Neural crest cell (in vitro differentiated cells): Measurements from ENCODE around the gene EIF3M. TPM values are rescaled to one million over a fixed set of nuclear protein-coding genes. Genes with fewer than 3 reads are reported as not detected.

Experiments
- DNase-seq: peaks from one replicate; pipeline ENCODE4 v3.0.0; 2021; ENCODE audit warnings: low read depth, mixed read lengths, low spot score
- H3K27ac Mint-ChIP-seq: one replicate; pipeline ENCODE4 v1.8.0; 2021; ENCODE audit warnings: mild to moderate bottlenecking, mixed read lengths; ENCODE audit not compliant: unreplicated experiment
- H3K27me3 Mint-ChIP-seq: 2 replicates; pipeline ENCODE4 v1.8.0; 2021; ENCODE audit warnings: low read depth, mild to moderate bottlenecking, mixed read lengths
- H3K36me3 Mint-ChIP-seq: 2 replicates; pipeline ENCODE4 v1.8.0; 2021; ENCODE audit warnings: low read depth, mild to moderate bottlenecking, mixed read lengths
- H3K4me1 Mint-ChIP-seq: 2 replicates; pipeline ENCODE4 v1.8.0; 2021; ENCODE audit warnings: mixed read lengths
- H3K4me3 Mint-ChIP-seq: one replicate; pipeline ENCODE4 v1.8.0; 2021; ENCODE audit warnings: mild to moderate bottlenecking, mixed read lengths
- H3K9me3 Mint-ChIP-seq: 2 replicates; pipeline ENCODE4 v1.8.0; 2021; ENCODE audit warnings: mixed read lengths
- total RNA-seq: library from RNA; stranded (reverse); gene quantifications from 2 replicates; pipeline ENCODE4 v1.2.1, GENCODE V29; 2021
- TF ChIP-seq, protein P1 (sequence below): fragments of 200-600 bp; sonication (generic); conservative IDR thresholded peaks from 2 replicates; pipeline ENCODE4 v1.5.0; 2021; ENCODE audit warnings: antibody characterized with exemption, mild to moderate bottlenecking

EIF3M gene
- total RNA-seq, 1 donor from 2014 or later, result 282 TPM

DNA sequence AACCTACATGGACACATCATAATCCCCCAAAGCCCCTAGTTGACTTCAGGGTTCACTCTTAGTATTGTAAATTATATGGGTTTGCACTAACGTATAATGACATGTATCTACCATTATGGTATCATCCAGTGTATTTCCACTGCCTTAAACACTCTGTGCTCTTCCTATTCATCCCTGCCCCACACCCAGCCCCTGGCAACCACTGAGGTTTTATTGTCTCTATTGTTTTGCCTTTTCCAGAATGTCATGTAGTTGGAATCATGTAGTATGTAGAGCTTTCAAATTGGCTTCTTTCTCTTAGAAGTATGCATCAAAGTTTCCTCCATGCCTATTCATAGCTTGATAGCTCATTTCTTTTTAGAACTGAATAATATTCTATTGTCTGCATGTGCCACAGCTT, 16.5 kb upstream of the EIF3M start:
- Mint-ChIP-seq H3K9me3 (peaks cover 3% of the 10 kb centered on the region), H3K36me3 (no peaks in the 10 kb centered on the region), H3K27ac (no peak overlapping the region), H3K4me3 (no peak overlapping the region), H3K27me3 (peaks cover 3% of the 10 kb centered on the region), H3K4me1 (peaks cover 5% of the 10 kb centered on the region)
- no peak for DNase-seq
- TF ChIP-seq, protein P1, sequence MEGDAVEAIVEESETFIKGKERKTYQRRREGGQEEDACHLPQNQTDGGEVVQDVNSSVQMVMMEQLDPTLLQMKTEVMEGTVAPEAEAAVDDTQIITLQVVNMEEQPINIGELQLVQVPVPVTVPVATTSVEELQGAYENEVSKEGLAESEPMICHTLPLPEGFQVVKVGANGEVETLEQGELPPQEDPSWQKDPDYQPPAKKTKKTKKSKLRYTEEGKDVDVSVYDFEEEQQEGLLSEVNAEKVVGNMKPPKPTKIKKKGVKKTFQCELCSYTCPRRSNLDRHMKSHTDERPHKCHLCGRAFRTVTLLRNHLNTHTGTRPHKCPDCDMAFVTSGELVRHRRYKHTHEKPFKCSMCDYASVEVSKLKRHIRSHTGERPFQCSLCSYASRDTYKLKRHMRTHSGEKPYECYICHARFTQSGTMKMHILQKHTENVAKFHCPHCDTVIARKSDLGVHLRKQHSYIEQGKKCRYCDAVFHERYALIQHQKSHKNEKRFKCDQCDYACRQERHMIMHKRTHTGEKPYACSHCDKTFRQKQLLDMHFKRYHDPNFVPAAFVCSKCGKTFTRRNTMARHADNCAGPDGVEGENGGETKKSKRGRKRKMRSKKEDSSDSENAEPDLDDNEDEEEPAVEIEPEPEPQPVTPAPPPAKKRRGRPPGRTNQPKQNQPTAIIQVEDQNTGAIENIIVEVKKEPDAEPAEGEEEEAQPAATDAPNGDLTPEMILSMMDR, result no peak

- peaks cover 3% of the 10 kb centered on the region for H3K27me3 Mint-ChIP-seq
- TF ChIP-seq, protein P1, result no peak
Observed at GRCh38 chr11:32569313-32569881, 14.2 kb upstream of the EIF3M start.

DNA sequence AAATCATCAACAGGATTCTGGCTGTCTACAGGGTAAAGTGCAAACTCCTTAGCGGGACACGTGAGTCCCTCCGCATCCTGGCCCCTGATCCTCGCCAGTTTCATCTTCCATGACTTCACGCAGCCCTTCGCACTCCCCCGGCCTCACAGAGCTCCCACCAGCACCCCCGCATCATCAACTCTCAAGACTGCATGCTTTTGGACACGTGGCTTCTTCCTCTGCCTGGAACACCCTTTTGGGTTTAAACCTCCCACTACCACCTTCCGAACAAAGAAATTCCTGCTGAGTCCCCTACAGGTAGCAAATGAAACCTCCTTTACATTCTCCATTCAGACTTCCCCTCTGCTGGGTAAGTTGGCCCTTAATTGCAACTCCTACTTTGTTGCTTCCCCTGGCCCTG, 12.6 kb upstream of the EIF3M start:
- DNase-seq, result no peak
- Mint-ChIP-seq H3K4me1 (peaks cover 5% of the 10 kb centered on the region), H3K9me3 (peaks cover 3% of the 10 kb centered on the region), H3K4me3 (no peak overlapping the region), H3K27me3 (peaks cover 3% of the 10 kb centered on the region), H3K36me3 (no peaks in the 10 kb centered on the region), H3K27ac (no peak overlapping the region)
- TF ChIP-seq, protein P1, result no peak

More at GRCh38 chr11:32569313-32569881, 14.2 kb upstream of the EIF3M start:
- no peaks in the 10 kb centered on the region for H3K36me3 Mint-ChIP-seq
- DNase-seq, result no peak
- H3K9me3 Mint-ChIP-seq, result peaks cover 3% of the 10 kb centered on the region
- H3K27ac Mint-ChIP-seq, result no peak overlapping the region
- H3K4me3 Mint-ChIP-seq, result no peak overlapping the region
- peaks cover 5% of the 10 kb centered on the region for H3K4me1 Mint-ChIP-seq

DNA sequence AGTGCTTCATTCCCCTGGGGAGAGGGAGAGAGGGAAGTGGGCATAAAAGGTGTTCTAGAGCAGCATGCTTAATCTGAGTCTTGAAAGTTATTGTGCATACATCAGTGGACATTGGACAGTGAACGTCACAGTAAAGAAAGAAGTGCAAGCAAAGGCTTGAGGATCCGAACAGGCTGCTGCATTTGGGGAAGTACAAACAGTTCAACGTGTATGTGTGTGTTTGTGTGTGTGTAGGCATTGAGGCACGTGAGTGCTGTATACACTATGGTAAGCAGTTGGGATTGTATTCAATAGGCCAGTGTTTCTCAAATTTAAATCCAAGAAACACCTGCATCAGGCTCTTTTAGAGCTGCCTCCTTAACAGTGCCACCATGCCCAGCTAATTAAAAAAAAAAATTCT, 10.4 kb upstream of the EIF3M start:
- no peaks in the 10 kb centered on the region for H3K4me1 Mint-ChIP-seq

DNA sequence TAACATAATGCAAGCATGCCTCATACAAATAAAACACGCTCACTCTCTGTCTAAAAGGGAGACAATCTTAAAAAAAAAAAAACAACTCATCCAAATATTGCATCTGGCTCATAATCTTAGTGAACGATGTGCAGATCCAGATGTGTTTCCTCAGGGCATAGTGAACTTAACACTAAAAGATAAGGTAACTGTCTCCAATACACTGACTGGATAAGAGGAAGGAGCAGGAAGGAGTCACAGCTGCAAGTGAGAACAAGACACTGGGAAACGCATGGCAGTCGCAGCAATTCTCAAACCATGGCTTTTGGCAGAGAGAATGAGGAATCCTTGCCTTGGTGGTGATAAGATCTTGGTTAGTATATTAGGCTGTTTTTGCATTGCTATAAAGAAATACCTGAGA, 9.2 kb upstream of the EIF3M start:
- Mint-ChIP-seq H3K4me1 (no peaks in the 10 kb centered on the region), H3K27me3 (peaks cover 6% of the 10 kb centered on the region), H3K36me3 (no peaks in the 10 kb centered on the region), H3K9me3 (no peaks in the 10 kb centered on the region), H3K4me3 (no peak overlapping the region), H3K27ac (no peak overlapping the region)
- DNase-seq, result no peak
- TF ChIP-seq, protein P1, result no peak

More for the DNA sequence above, 10.4 kb upstream of the EIF3M start:
- Mint-ChIP-seq H3K27ac (no peak overlapping the region), H3K36me3 (no peaks in the 10 kb centered on the region), H3K4me3 (no peak overlapping the region), H3K27me3 (peaks cover 4% of the 10 kb centered on the region), H3K9me3 (no peaks in the 10 kb centered on the region)
- DNase-seq, result no peak
- TF ChIP-seq, protein P1, result no peak

GRCh38 chr11:32575070-32575469, 8.6 kb upstream of the EIF3M start:
- no peak overlapping the region for H3K4me3 Mint-ChIP-seq
- no peak overlapping the region for H3K27ac Mint-ChIP-seq
- TF ChIP-seq, protein P1, result no peak
- H3K4me1 Mint-ChIP-seq, result no peaks in the 10 kb centered on the region
- H3K36me3 Mint-ChIP-seq, result no peaks in the 10 kb centered on the region
- H3K27me3 Mint-ChIP-seq, result peaks cover 6% of the 10 kb centered on the region
- no peaks in the 10 kb centered on the region for H3K9me3 Mint-ChIP-seq
- DNase-seq, result no peak
